GM13976 (cell line): ENCODE results near the gene CHRNA5.

Source experiments
- DNase-seq: peaks from one replicate; pipeline ENCODE4 v3.0.0; 2012; ENCODE audit warnings: low spot score
- in situ Hi-C: fragments of 300-500 bp; cut with MboI; formaldehyde crosslinking; loops from one replicate; pipeline ENCODE4 v1.12.0; 2022; ENCODE audit warnings: low sequenced_read_pairs, mixed read lengths, inconsistent platforms; ENCODE audit not compliant: unreplicated experiment
- TF ChIP-seq, protein P1 (sequence below): IDR thresholded peaks from 2 replicates; pipeline ENCODE4 v1.5.1; 2012; ENCODE audit warnings: borderline replicate concordance, mild to moderate bottlenecking; ENCODE audit not compliant: insufficient read depth; ENCODE audit errors: extremely low read depth, missing control alignments, control extremely low read depth

Gene CHRNA5

GRCh38 chr15:78629716-78630065, 64.4 kb downstream of the CHRNA5 start:
- TF ChIP-seq, protein P1, sequence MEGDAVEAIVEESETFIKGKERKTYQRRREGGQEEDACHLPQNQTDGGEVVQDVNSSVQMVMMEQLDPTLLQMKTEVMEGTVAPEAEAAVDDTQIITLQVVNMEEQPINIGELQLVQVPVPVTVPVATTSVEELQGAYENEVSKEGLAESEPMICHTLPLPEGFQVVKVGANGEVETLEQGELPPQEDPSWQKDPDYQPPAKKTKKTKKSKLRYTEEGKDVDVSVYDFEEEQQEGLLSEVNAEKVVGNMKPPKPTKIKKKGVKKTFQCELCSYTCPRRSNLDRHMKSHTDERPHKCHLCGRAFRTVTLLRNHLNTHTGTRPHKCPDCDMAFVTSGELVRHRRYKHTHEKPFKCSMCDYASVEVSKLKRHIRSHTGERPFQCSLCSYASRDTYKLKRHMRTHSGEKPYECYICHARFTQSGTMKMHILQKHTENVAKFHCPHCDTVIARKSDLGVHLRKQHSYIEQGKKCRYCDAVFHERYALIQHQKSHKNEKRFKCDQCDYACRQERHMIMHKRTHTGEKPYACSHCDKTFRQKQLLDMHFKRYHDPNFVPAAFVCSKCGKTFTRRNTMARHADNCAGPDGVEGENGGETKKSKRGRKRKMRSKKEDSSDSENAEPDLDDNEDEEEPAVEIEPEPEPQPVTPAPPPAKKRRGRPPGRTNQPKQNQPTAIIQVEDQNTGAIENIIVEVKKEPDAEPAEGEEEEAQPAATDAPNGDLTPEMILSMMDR: no peak
- no peak for DNase-seq
- in situ Hi-C loops: loop anchor here (10.0 kb wide), 1 partner anchor 85 kb away; no protein-coding TSS in a partner anchor

- TF ChIP-seq, protein P1: no peak
- in situ Hi-C loops: loop anchor here (10.0 kb wide), 1 partner anchor 84 kb away; no protein-coding TSS in a partner anchor
- DNase-seq: no peak
Measured at GRCh38 chr15:78630886-78631633, 65.7 kb downstream of the CHRNA5 start.

GRCh38 chr15:78633348-78633747, 68.0 kb downstream of the CHRNA5 start:
- in situ Hi-C loops: loop anchor here (10.0 kb wide), 1 partner anchor 81 kb away; no protein-coding TSS in a partner anchor
- no peak for DNase-seq
- TF ChIP-seq, protein P1: no peak

- TF ChIP-seq, protein P1: no peak
- in situ Hi-C loops: loop anchor here (10.0 kb wide), 1 partner anchor 80 kb away; no protein-coding TSS in a partner anchor
- no peak for DNase-seq
Measured at GRCh38 chr15:78634210-78635145, 69.2 kb downstream of the CHRNA5 start.

DNA sequence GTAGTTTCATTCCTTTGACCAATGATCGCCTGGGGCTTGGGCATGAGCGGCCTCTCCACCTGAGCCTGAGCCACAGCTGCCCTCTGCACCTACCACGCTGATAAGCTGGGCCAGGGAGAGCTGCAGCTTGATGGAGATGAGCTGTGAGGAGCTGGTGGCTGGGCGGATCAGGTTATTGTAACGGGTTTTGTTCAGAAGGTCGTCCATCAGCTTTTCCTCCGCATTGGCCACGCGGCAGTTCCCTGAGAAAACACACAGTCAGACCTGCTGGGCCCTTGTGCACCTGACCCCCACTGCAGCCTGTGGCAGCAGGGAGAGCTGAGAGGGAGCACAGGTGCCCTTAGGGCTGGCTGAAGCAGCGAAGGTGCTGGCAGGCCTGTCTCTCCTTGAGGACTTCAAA, 70.0 kb downstream of the CHRNA5 start:
- no peak for DNase-seq
- in situ Hi-C loops: loop anchor here (10.0 kb wide), 1 partner anchor 79 kb away; no protein-coding TSS in a partner anchor
- TF ChIP-seq, protein P1: no peak

GRCh38 chr15:78636378-78636859, 71.1 kb downstream of the CHRNA5 start:
- TF ChIP-seq, protein P1: no peak
- no peak for DNase-seq
- in situ Hi-C loops: loop anchor here (10.0 kb wide), 1 partner anchor 78 kb away; no protein-coding TSS in a partner anchor
